Measurements from ENCODE around the gene ZBTB7B.

DNA sequence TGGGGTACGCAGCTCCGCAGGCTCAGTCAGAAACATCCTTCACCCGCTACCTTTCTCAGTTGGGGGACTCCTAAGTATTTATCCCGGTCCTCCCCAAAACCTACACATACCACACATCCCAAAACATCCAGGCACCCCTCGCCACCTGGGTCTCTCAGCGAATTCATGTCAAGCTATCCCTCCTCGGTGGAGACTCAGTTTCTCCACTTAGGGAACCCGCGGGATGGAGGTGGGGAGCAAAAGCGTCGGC lies 1.3 kb upstream of the ZBTB7B start:
- TF ChIP-seq, protein P1, sequence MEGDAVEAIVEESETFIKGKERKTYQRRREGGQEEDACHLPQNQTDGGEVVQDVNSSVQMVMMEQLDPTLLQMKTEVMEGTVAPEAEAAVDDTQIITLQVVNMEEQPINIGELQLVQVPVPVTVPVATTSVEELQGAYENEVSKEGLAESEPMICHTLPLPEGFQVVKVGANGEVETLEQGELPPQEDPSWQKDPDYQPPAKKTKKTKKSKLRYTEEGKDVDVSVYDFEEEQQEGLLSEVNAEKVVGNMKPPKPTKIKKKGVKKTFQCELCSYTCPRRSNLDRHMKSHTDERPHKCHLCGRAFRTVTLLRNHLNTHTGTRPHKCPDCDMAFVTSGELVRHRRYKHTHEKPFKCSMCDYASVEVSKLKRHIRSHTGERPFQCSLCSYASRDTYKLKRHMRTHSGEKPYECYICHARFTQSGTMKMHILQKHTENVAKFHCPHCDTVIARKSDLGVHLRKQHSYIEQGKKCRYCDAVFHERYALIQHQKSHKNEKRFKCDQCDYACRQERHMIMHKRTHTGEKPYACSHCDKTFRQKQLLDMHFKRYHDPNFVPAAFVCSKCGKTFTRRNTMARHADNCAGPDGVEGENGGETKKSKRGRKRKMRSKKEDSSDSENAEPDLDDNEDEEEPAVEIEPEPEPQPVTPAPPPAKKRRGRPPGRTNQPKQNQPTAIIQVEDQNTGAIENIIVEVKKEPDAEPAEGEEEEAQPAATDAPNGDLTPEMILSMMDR (conservative IDR thresholded peaks at IDR 0.05) = no peak
- no peak for TF ChIP-seq EZH2 (IDR thresholded peaks at IDR 0.05; ENCODE audit: low read depth)

All from PC-9 (cell line).